Kidney (tissue), 14 donors: ENCODE results near the gene HNRNPM. TPM values are rescaled to one million over a fixed set of nuclear protein-coding genes. Genes with fewer than 3 reads are reported as not detected.

ENCODE experiments used
- DNase-seq, 5 donors: peaks; one replicate each; pipeline ENCODE4 v3.0.0-alpha.2; 2013 to 2020
- FAIRE-seq: peaks from 2 replicates; lab custom pipeline; 2012; peaks lifted over from hg19 to GRCh38; lab: Jason Lieb, UNC
- H3K27ac ChIP-seq, 2 donors: one replicate each; pipeline ENCODE4 v1.7.0; 2013; ENCODE audit warnings: low read depth in 2 of 2, low read length in 2 of 2, inconsistent platforms in 1 of 2
- H3K27me3 ChIP-seq: one replicate; pipeline ENCODE4 v1.7.1; 2013; ENCODE audit warnings: low read length, inconsistent platforms; ENCODE audit not compliant: control insufficient read depth, insufficient read depth
- H3K36me3 ChIP-seq, 3 donors: one replicate each; pipeline versions ENCODE4 v1.7.0 to v1.7.1; 2013; ENCODE audit warnings: low read length in 3 of 3, control low read depth in 1 of 3, inconsistent platforms in 1 of 3; ENCODE audit not compliant: insufficient read depth in 3 of 3, control insufficient read depth in 2 of 3
- H3K4me1 ChIP-seq, 3 donors: one replicate each; pipeline versions ENCODE4 v1.7.0 to v1.7.1; 2013; ENCODE audit warnings: low read length in 3 of 3, inconsistent platforms in 1 of 3, low read depth in 1 of 3; ENCODE audit not compliant: control insufficient read depth in 2 of 3, insufficient read depth in 2 of 3
- H3K4me3 ChIP-seq, 3 donors: one replicate each; pipeline versions ENCODE4 v1.7.0 to v1.8.1; 2013; ENCODE audit warnings: low read length in 3 of 3, control low read depth in 1 of 3, inconsistent platforms in 1 of 3
- H3K9ac ChIP-seq, 3 donors: one replicate each; pipeline versions ENCODE4 v1.7.0 to v1.7.1; 2013; ENCODE audit warnings: low read length in 3 of 3, control low read depth in 1 of 3, inconsistent platforms in 1 of 3
- H3K9me3 ChIP-seq, 3 donors: one replicate each; pipeline versions ENCODE4 v1.7.0 to v1.7.1; 2013; ENCODE audit warnings: low read length in 3 of 3, control low read depth in 1 of 3, inconsistent platforms in 1 of 3; ENCODE audit not compliant: control insufficient read depth in 2 of 3, insufficient read depth in 1 of 3
- intact Hi-C: fragments of 100-400 bp; cut with DNase I; formaldehyde crosslinking; loops from one replicate; pipeline ENCODE4 v1.11.1; 2022
- polyA plus RNA-seq: library from polyadenylated mRNA; stranded (reverse); fragments of 350-450 nt; fragmentation: Illumina TruSeq; extraction: RNeasy Lipid Tissue Mini Kit (QIAGEN cat#74804); gene quantifications from one replicate; pipeline ENCODE4 v1.2.3, GENCODE V29; 2014; ENCODE audit warnings: low read depth, low replicate concordance; ENCODE audit not compliant: insufficient read depth
- total RNA-seq: library from RNA; stranded (reverse); fragmentation: NEBNext Ultra II Directional; extraction: Animal tissue kit (Norgen Biotek cat#: 25700); gene quantifications from one replicate; pipeline ENCODE4 v1.2.1, GENCODE V29; 2021
- TF ChIP-seq, protein P1 (sequence below): IDR thresholded peaks from 3 replicates; pipeline ENCODE4 v1.5.1; 2012; ENCODE audit warnings: mild to moderate bottlenecking, moderate library complexity, borderline replicate concordance; ENCODE audit not compliant: insufficient read depth; ENCODE audit errors: extremely low read depth
- donor health status: control.
- donor health status: control.
- donor health status: control.
- donor health status: control.
- donor health status: control.
- donor health status: DM: yes; HTN: yes; CAD: no.
- donor health status: Normal renal cell carcinoma (clear cell type).

The HNRNPM gene
- total and polyA plus RNA-seq, 2 donors from 2014 or later, result 103 to 164 TPM

DNA sequence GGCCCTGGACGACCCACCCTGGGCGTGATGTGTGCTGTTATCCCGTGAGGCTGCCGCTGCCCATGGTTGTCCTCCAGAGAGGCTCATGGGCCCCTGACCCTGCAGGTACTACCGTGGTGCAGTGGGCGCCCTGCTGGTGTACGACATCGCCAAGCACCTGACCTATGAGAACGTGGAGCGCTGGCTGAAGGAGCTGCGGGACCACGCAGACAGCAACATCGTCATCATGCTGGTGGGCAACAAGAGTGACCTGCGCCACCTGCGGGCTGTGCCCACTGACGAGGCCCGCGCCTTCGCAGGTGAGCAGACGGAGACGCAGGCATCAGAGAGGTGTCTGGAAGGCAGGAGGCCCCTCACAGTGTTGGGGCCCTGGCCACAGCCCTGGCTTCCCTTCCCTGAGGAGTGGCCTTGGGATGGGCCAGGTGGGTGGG is 42.8 kb upstream of the HNRNPM start:
- FAIRE-seq (no peak), DNase-seq (no peak)
- intact Hi-C loops, result no loop called here
- no peak overlapping the region for H3K4me3 ChIP-seq
- peaks cover 0 to 21% (median 9%) of the 10 kb centered on the region in 3 donors for H3K36me3 ChIP-seq
- no peaks in the 10 kb centered on the region for H3K9me3 ChIP-seq
- no peaks in the 10 kb centered on the region for H3K27me3 ChIP-seq
- TF ChIP-seq, protein P1, sequence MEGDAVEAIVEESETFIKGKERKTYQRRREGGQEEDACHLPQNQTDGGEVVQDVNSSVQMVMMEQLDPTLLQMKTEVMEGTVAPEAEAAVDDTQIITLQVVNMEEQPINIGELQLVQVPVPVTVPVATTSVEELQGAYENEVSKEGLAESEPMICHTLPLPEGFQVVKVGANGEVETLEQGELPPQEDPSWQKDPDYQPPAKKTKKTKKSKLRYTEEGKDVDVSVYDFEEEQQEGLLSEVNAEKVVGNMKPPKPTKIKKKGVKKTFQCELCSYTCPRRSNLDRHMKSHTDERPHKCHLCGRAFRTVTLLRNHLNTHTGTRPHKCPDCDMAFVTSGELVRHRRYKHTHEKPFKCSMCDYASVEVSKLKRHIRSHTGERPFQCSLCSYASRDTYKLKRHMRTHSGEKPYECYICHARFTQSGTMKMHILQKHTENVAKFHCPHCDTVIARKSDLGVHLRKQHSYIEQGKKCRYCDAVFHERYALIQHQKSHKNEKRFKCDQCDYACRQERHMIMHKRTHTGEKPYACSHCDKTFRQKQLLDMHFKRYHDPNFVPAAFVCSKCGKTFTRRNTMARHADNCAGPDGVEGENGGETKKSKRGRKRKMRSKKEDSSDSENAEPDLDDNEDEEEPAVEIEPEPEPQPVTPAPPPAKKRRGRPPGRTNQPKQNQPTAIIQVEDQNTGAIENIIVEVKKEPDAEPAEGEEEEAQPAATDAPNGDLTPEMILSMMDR, result no peak
- H3K27ac ChIP-seq, result no peak overlapping the region
- peaks cover 0 to 17% (median 15%) of the 10 kb centered on the region in 3 donors for H3K4me1 ChIP-seq
- H3K9ac ChIP-seq, result no peak overlapping the region

DNA sequence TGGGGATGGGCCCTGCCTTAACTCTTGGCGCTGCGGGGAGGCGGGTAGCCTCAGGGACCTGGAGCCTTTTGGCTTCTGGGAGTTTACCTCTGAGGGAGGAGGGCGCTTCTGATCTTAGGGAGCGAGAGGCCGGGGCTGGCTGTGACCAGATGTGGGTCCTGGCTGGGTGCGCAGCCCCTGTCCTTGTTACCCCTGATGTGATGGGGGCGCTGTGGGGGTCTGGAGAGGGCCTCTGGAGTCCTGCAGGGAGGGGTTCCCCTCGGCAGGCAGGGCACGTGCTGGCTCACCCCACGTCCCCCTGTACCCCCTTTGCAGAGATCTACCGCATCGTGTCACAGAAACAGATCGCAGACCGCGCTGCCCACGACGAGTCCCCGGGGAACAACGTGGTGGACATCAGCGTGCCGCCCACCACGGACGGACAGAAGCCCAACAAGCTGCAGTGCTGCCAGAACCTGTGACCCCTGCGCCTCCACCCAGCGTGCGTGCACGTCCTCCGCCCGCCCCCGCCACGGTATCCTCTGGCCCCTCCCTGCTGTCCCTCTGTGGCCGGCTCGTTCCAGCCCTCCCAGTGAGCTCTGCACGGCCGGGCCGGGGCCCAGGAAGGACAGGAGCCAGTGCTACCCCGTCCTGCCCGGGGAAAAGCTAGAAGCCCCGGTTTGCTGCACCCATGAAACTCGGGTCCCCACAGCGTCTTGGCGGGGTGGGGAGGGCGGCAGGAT is 41.5 kb upstream of the HNRNPM start:
- Histone ChIP-seq H3K9ac (no peak overlapping the region), H3K4me1 (peaks cover 0 to 4% (median 4%) of the 10 kb centered on the region in 3 donors), H3K9me3 (no peaks in the 10 kb centered on the region), H3K27me3 (no peaks in the 10 kb centered on the region), H3K36me3 (peaks cover 0 to 21% (median 9%) of the 10 kb centered on the region in 3 donors), H3K27ac (no peak overlapping the region), H3K4me3 (no peak overlapping the region)
- TF ChIP-seq, protein P1, result no peak
- FAIRE-seq (no peak), DNase-seq (no peak)
- intact Hi-C loops, result no loop called here

DNA sequence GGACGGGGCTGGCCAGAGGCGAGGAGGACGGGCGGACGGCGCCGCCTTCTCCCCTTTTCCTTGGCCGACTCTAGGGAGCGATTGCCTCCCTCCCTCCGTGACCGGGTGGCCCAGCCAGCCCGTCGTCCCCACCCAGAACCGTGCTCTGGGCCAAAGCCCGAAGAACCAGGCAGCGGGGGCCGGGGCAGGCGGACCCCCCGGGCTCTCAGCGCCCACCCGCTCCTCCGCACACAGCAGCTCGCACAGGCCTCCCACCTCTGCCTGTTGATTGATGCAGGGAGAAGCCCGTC is 41.0 kb upstream of the HNRNPM start:
- DNase-seq (peak in 1 of 5 donors; percentile 35), FAIRE-seq (no peak)
- no peak overlapping the region for H3K4me3 ChIP-seq
- no peak overlapping the region for H3K27ac ChIP-seq
- no peaks in the 10 kb centered on the region for H3K27me3 ChIP-seq
- H3K9me3 ChIP-seq, result no peaks in the 10 kb centered on the region
- intact Hi-C loops, result no loop called here
- TF ChIP-seq, protein P1, result no peak
- no peaks in the 10 kb centered on the region for H3K4me1 ChIP-seq
- peaks cover 0 to 21% (median 9%) of the 10 kb centered on the region in 3 donors for H3K36me3 ChIP-seq
- no peak overlapping the region for H3K9ac ChIP-seq
